ENCODE results near the gene RHBDL1.

The RHBDL1 gene

DNA sequence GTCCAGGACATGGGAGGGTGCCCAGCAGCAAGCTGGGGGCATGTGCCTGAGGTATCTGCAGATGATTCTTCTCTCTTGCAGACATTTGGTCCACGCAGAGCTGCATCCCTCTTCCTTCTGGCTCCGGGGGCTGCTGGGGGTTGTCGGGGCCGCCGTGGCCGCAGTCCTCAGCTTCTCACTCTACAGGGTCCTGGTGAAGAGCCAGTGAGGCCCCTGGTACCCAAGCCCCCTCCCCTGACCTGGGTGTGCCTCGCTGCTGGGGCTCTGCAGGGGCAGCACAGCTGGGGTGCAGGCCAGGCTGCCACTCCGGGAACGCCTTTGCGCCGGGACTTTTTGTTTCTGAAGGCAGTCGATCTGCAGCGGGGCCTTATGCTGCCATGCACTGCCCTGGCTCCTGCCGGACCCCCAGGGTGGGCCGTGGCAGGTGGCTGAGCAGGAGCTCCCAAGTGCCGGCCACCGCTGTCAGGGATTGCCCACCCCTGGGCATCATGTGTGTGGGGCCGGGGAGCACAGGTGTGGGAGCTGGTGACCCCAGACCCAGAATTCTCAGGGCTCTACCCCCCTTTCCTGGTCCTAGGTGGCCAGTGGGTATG is 2.0 kb upstream of the RHBDL1 start:
- TF ChIP-seq ZBTB7A (IDR thresholded peaks at IDR 0.05; ENCODE audit: low read depth), result 0 out of 2 replicates have a peak, but pooled peaks have one; percentile 39
- no peak for TF ChIP-seq REST (IDR thresholded peaks at IDR 0.05; ENCODE audit: low read depth)
- no peak for TF ChIP-seq MAX (IDR thresholded peaks at IDR 0.05)
- no peak for TF ChIP-seq TEAD4 (IDR thresholded peaks at IDR 0.05)

GRCh38 chr16:674214-674881 is 1.1 kb upstream of the RHBDL1 start:
- no peak for TF ChIP-seq TCF12 (IDR thresholded peaks at IDR 0.05; ENCODE audit: low read depth)
- TF ChIP-seq YY1 (IDR thresholded peaks at IDR 0.05; ENCODE audit: low read depth), result no peak
- TF ChIP-seq EGR1 (IDR thresholded peaks at IDR 0.05), result no peak
- TF ChIP-seq CEBPB (IDR thresholded peaks at IDR 0.05), result no peak

GRCh38 chr16:675884-676564 is 553 bp downstream of the RHBDL1 start:
- no peak for TF ChIP-seq REST (IDR thresholded peaks at IDR 0.05; ENCODE audit: low read depth)
- TF ChIP-seq NFIC (IDR thresholded peaks at IDR 0.05), result no peak
- no peak for TF ChIP-seq ZBTB7A (IDR thresholded peaks at IDR 0.05; ENCODE audit: low read depth)
- no peak for TF ChIP-seq TEAD4 (IDR thresholded peaks at IDR 0.05)
- TF ChIP-seq TCF12 (IDR thresholded peaks at IDR 0.05; ENCODE audit: low read depth), result no peak
- no peak for TF ChIP-seq FOXM1 (IDR thresholded peaks at IDR 0.05; ENCODE audit: borderline replicate concordance, low read depth)
- no peak for TF ChIP-seq RAD21 (IDR thresholded peaks at IDR 0.05; ENCODE audit: low read depth)

DNA sequence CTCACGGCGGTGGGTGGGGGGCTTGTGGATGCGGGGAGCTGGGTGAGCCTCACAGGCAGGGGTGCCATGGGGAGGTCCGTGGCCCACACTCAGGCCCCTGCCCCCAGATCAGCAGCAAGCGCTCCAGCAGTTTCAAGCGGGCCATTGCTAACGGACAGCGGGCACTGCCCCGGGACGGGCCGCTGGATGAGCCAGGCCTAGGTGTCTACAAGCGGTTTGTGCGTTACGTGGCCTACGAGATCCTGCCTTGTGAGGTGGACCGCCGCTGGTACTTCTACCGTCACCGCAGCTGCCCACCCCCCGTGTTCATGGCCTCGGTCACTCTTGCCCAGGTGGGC is 1.1 kb downstream of the RHBDL1 start:
- TF ChIP-seq, protein P1, sequence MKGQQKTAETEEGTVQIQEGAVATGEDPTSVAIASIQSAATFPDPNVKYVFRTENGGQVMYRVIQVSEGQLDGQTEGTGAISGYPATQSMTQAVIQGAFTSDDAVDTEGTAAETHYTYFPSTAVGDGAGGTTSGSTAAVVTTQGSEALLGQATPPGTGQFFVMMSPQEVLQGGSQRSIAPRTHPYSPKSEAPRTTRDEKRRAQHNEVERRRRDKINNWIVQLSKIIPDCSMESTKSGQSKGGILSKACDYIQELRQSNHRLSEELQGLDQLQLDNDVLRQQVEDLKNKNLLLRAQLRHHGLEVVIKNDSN (IDR thresholded peaks at IDR 0.05), result no peak
- TF ChIP-seq TAF1 (IDR thresholded peaks at IDR 0.05; ENCODE audit: low read depth), result no peak
- no peak for TF ChIP-seq FOXM1 (IDR thresholded peaks at IDR 0.05; ENCODE audit: borderline replicate concordance, low read depth)
- TF ChIP-seq NFIC (IDR thresholded peaks at IDR 0.05), result no peak
- no peak for TF ChIP-seq CEBPB (IDR thresholded peaks at IDR 0.05)

GRCh38 chr16:676913-677312 is 1.4 kb downstream of the RHBDL1 start:
- no peak for TF ChIP-seq REST (IDR thresholded peaks at IDR 0.05; ENCODE audit: low read depth)
- no peak for TF ChIP-seq RAD21 (IDR thresholded peaks at IDR 0.05; ENCODE audit: low read depth)
- TF ChIP-seq EGR1 (IDR thresholded peaks at IDR 0.05), result no peak
- TF ChIP-seq CREB1 (IDR thresholded peaks at IDR 0.05; ENCODE audit: low read depth), result no peak
- no peak for TF ChIP-seq YY1 (IDR thresholded peaks at IDR 0.05; ENCODE audit: low read depth)
- TF ChIP-seq TAF1 (IDR thresholded peaks at IDR 0.05; ENCODE audit: low read depth), result no peak
- TF ChIP-seq TEAD4 (IDR thresholded peaks at IDR 0.05), result no peak

Data from Ishikawa (cell line).